ENCODE data around the gene EDN2.

The EDN2 gene

DNA sequence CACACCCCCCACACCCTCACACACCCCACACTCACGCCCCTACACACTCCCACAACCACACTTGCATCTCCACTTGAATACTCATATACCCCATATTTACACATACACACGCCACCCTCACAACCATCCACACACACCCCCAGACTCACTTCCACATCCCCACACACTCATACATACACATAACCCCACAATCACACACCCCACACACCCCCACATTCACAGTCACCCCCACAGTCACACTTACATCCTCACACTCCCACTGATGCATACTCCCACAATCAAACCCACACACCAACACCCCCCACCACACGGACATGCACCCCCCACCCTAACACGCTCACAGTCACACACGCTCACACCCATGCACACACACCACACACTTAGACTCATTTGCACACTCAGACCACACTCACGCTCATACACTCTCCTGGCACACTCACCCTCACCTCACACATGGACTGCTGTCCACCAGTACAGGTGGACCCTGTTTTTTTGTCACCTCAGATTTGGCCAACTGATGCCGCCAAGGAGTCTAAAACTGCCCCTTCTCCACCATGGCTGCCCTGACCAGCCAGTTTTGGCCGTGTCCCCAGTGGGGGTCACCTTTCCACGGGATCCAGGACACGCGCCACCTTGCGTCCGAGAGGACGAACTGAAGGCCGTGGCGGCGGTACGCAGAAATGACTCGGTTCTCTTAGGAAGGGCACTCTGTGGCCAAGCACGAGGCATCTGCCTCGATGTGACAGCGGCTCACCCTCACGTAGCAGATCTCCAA, 45.3 kb upstream of the EDN2 start:
- no peak overlapping the region for H3K27ac ChIP-seq
- no peaks in the 10 kb centered on the region for H3K9me3 ChIP-seq
- H3K4me1 ChIP-seq (ENCODE audit: control insufficient read depth in 1 of 2, insufficient read depth in 1 of 2, low read depth in 1 of 2, low read length in 1 of 2), result no peaks in the 10 kb centered on the region
- H3K27me3 ChIP-seq, result no peaks in the 10 kb centered on the region
- TF ChIP-seq, protein P1, sequence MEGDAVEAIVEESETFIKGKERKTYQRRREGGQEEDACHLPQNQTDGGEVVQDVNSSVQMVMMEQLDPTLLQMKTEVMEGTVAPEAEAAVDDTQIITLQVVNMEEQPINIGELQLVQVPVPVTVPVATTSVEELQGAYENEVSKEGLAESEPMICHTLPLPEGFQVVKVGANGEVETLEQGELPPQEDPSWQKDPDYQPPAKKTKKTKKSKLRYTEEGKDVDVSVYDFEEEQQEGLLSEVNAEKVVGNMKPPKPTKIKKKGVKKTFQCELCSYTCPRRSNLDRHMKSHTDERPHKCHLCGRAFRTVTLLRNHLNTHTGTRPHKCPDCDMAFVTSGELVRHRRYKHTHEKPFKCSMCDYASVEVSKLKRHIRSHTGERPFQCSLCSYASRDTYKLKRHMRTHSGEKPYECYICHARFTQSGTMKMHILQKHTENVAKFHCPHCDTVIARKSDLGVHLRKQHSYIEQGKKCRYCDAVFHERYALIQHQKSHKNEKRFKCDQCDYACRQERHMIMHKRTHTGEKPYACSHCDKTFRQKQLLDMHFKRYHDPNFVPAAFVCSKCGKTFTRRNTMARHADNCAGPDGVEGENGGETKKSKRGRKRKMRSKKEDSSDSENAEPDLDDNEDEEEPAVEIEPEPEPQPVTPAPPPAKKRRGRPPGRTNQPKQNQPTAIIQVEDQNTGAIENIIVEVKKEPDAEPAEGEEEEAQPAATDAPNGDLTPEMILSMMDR (IDR thresholded peaks at IDR 0.05), result no peak
- no peak overlapping the region for H3K4me3 ChIP-seq (ENCODE audit: low read depth in 1 of 2, low read length in 1 of 2)
- H3K36me3 ChIP-seq, result no peaks in the 10 kb centered on the region

GRCh38 chr1:41528726-41529605, 44.5 kb upstream of the EDN2 start:
- TF ChIP-seq, protein P1 (IDR thresholded peaks at IDR 0.05), result no peak
- no peak overlapping the region for H3K4me3 ChIP-seq (ENCODE audit: low read depth in 1 of 2, low read length in 1 of 2)
- H3K9me3 ChIP-seq, result no peaks in the 10 kb centered on the region
- no peaks in the 10 kb centered on the region for H3K36me3 ChIP-seq
- no peak overlapping the region for H3K27ac ChIP-seq
- no peaks in the 10 kb centered on the region for H3K4me1 ChIP-seq (ENCODE audit: control insufficient read depth in 1 of 2, insufficient read depth in 1 of 2, low read depth in 1 of 2, low read length in 1 of 2)
- H3K27me3 ChIP-seq, result no peaks in the 10 kb centered on the region

DNA sequence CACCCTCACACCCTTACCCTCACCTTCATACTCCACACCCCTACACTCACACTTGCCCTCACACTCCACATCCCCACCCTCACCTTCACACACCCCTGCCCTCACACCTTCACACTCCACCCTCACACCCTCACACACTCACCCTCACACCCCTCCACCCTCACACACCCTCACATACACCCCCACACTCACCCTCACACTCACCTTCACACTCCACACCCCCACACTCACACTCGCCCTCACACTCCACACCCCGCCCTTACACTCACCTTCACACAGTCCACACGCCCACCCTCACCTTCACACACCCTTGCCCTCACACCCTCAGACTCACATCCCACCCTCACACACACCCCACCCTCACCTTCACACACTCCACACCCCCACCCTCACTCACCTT, 43.6 kb upstream of the EDN2 start:
- H3K4me3 ChIP-seq (ENCODE audit: low read depth in 1 of 2, low read length in 1 of 2), result no peak overlapping the region
- no peaks in the 10 kb centered on the region for H3K27me3 ChIP-seq
- TF ChIP-seq, protein P1 (IDR thresholded peaks at IDR 0.05), result no peak
- no peaks in the 10 kb centered on the region for H3K4me1 ChIP-seq (ENCODE audit: control insufficient read depth in 1 of 2, insufficient read depth in 1 of 2, low read depth in 1 of 2, low read length in 1 of 2)
- no peaks in the 10 kb centered on the region for H3K9me3 ChIP-seq
- no peaks in the 10 kb centered on the region for H3K36me3 ChIP-seq
- no peak overlapping the region for H3K27ac ChIP-seq

DNA sequence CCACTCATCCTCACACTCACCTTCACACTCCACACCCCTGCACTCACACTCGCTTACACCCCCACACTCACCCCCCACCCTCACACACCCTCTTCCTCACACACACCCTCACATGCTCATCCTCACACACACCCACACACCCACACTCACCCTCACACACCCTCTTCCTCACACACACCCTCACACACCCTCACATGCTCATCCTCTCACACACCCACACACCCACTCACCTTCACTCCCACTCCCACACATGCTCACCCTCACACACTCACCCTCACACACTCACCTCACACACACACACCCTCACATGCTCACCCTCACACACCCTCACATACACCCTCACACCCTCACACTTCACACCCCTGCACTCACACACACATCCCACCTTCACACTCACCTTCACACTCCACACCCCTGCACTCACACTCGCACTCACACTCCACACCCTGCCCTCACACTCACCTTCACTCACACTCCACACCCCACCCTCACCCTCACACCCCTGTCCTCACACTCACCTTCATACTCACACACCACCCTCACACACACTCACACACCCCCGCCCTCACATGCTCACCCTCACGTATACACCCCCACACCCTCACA, 42.6 kb upstream of the EDN2 start:
- H3K27ac ChIP-seq, result no peak overlapping the region
- H3K27me3 ChIP-seq, result no peaks in the 10 kb centered on the region
- no peak overlapping the region for H3K4me3 ChIP-seq (ENCODE audit: low read depth in 1 of 2, low read length in 1 of 2)
- TF ChIP-seq, protein P1 (IDR thresholded peaks at IDR 0.05), result no peak
- no peaks in the 10 kb centered on the region for H3K36me3 ChIP-seq
- H3K4me1 ChIP-seq (ENCODE audit: control insufficient read depth in 1 of 2, insufficient read depth in 1 of 2, low read depth in 1 of 2, low read length in 1 of 2), result no peaks in the 10 kb centered on the region
- no peaks in the 10 kb centered on the region for H3K9me3 ChIP-seq

DNA sequence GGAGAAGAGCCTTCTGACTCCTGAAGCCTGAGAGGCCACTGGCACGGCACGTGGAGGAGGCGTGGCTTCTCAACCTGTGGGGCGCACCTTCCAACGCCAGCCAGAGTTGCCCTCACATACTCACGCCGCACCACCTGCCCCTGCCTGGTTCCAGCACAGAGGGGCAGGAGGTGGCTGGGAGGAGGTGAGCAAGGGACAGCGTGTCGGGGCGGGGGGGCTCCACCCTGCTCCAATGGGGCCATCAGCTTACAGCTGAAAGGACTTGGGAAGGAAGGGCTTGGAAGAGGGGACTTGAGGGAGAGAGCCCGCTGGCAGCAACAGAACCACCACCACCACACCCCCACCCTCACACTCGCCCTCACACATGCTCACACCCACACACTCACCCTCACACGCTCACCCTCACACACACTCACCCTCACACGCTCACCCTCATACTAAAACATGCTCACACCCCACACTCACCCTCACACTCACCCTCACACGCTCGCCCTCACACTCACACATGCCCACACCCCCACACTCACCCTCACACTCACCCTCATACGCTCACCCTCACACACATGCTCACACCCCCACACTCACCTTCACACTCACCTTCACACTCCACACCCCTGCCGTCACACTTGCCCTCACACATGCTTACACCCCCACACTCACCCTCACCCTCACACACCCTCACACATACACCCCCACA, 41.6 kb upstream of the EDN2 start:
- TF ChIP-seq, protein P1 (IDR thresholded peaks at IDR 0.05), result no peak
- Histone ChIP-seq H3K4me1 (ENCODE audit: control insufficient read depth in 1 of 2, insufficient read depth in 1 of 2, low read depth in 1 of 2, low read length in 1 of 2) (peaks cover 5 to 6% of the 10 kb centered on the region in 2 experiments), H3K27ac (no peak overlapping the region), H3K36me3 (no peaks in the 10 kb centered on the region), H3K27me3 (no peaks in the 10 kb centered on the region), H3K9me3 (no peaks in the 10 kb centered on the region), H3K4me3 (ENCODE audit: low read depth in 1 of 2, low read length in 1 of 2) (no peak overlapping the region)
